CD14-positive monocyte (primary cell): ENCODE data around the gene LDLR. TPM values are rescaled to one million over a fixed set of nuclear protein-coding genes. Genes with fewer than 3 reads are reported as not detected.
A peak's percentile ranks its signal among the peaks of the same experiment; 100 is the strongest.

Experiments used
- DNase-seq, 3 donors: peaks; one replicate each; pipeline ENCODE4 v3.0.0-alpha.2; 2011 to 2022
- H2AFZ ChIP-seq: 2 replicates; pipeline ENCODE4 v1.6.0; 2012; ENCODE audit warnings: mild to moderate bottlenecking, low read depth, low read length, inconsistent platforms; ENCODE audit not compliant: insufficient read depth, poor library complexity, severe bottlenecking
- H3K27ac ChIP-seq, 2 donors: 1 replicate in 1 of 2; 2 replicates in 1 of 2; pipeline ENCODE4 v1.5.1; 2012 to 2013; ENCODE audit warnings: low read length in 2 of 2, control low read depth in 1 of 2, inconsistent platforms in 1 of 2, low read depth in 1 of 2, mild to moderate bottlenecking in 1 of 2
- H3K27me3 ChIP-seq, 2 donors: one replicate each; pipeline versions ENCODE4 v1.6.0 to v1.6.1; 2011 to 2013; ENCODE audit warnings: low read length in 2 of 2; ENCODE audit not compliant: control insufficient read depth in 2 of 2, insufficient read depth in 2 of 2
- H3K36me3 ChIP-seq, 2 donors: replicated peaks in 1 of 2; 1 replicate in 1 of 2; 2 replicates in 1 of 2; pipeline versions ENCODE4 v1.5.1 to v1.6.1; 2012 to 2013; ENCODE audit warnings: low read length in 2 of 2, control low read depth in 1 of 2, inconsistent platforms in 1 of 2, mild to moderate bottlenecking in 1 of 2; ENCODE audit not compliant: insufficient read depth in 2 of 2, control insufficient read depth in 1 of 2
- H3K4me1 ChIP-seq, 2 donors: 1 replicate in 1 of 2; 2 replicates in 1 of 2; pipeline versions ENCODE4 v1.5.1 to v1.6.1; 2012 to 2013; ENCODE audit warnings: low read length in 2 of 2, control low read depth in 1 of 2, inconsistent platforms in 1 of 2, mild to moderate bottlenecking in 1 of 2, moderate library complexity in 1 of 2; ENCODE audit not compliant: insufficient read depth in 2 of 2, control insufficient read depth in 1 of 2
- H3K4me2 ChIP-seq: replicated peaks from 2 replicates; pipeline ENCODE3; 2012; ENCODE audit warnings: low read length, moderate library complexity, mild to moderate bottlenecking; ENCODE audit not compliant: poor library complexity, severe bottlenecking; ENCODE audit errors: extremely low read depth
- H3K4me3 ChIP-seq, 3 experiments: fragments of 200-600 bp in 1 of 3; sonication (generic) in 1 of 3; replicated peaks in 1 of 3; 1 replicate in 2 of 3; 2 replicates in 1 of 3; pipeline ENCODE4 v1.5.1; 2011 to 2013; ENCODE audit warnings: low read length in 3 of 3, mild to moderate bottlenecking in 3 of 3, control low read depth in 2 of 3, low read depth in 2 of 3, inconsistent platforms in 1 of 3, moderate library complexity in 1 of 3
- H3K79me2 ChIP-seq: 2 replicates; pipeline ENCODE4 v1.6.0; 2012; ENCODE audit warnings: mild to moderate bottlenecking, control low read depth, inconsistent platforms, low read length, moderate library complexity; ENCODE audit not compliant: insufficient read depth
- H3K9ac ChIP-seq: 2 replicates; pipeline ENCODE4 v1.6.0; 2017; ENCODE audit warnings: low read length, mild to moderate bottlenecking; ENCODE audit not compliant: insufficient read depth, poor library complexity, severe bottlenecking
- H3K9me3 ChIP-seq, 2 donors: replicated peaks in 1 of 2; 1 replicate in 1 of 2; 2 replicates in 1 of 2; pipeline versions ENCODE4 v1.5.1 to v1.6.1; 2012 to 2013; ENCODE audit warnings: low read length in 2 of 2, control low read depth in 1 of 2; ENCODE audit not compliant: control insufficient read depth in 1 of 2, insufficient read depth in 1 of 2
- H4K20me1 ChIP-seq: 2 replicates; pipeline ENCODE4 v1.6.0; 2012; ENCODE audit warnings: mild to moderate bottlenecking, low read length, control low read depth, moderate library complexity; ENCODE audit not compliant: insufficient read depth
- H3K27ac Mint-ChIP-seq, 7 donors: one replicate each; pipeline ENCODE4 v1.8.0; 2020; ENCODE audit warnings: mild to moderate bottlenecking in 7 of 7, mixed read lengths in 7 of 7, moderate library complexity in 6 of 7, inconsistent platforms in 2 of 7
- H3K27me3 Mint-ChIP-seq, 3 donors: one replicate each; pipeline ENCODE4 v1.8.0; 2021 to 2022; ENCODE audit warnings: low read depth in 3 of 3, mild to moderate bottlenecking in 3 of 3, mixed read lengths in 3 of 3, moderate library complexity in 3 of 3, inconsistent platforms in 1 of 3
- H3K36me3 Mint-ChIP-seq, 2 donors: one replicate each; pipeline ENCODE4 v1.8.0; 2020; ENCODE audit warnings: mixed read lengths in 2 of 2, inconsistent platforms in 1 of 2, mild to moderate bottlenecking in 1 of 2
- H3K4me1 Mint-ChIP-seq: one replicate; pipeline ENCODE4 v1.8.0; 2020; ENCODE audit warnings: mild to moderate bottlenecking, mixed read lengths
- H3K4me3 Mint-ChIP-seq, 2 donors: one replicate each; pipeline ENCODE4 v1.8.0; 2020; ENCODE audit warnings: mild to moderate bottlenecking in 2 of 2, mixed read lengths in 2 of 2, moderate library complexity in 1 of 2
- H3K9me3 Mint-ChIP-seq, 7 donors: one replicate each; pipeline ENCODE4 v1.8.0; 2020 to 2022; ENCODE audit warnings: mixed read lengths in 7 of 7, mild to moderate bottlenecking in 6 of 7, moderate library complexity in 6 of 7, inconsistent platforms in 2 of 7
- WGBS: methylation state at CpG from one replicate; pipeline ENCODE4 v1.1.5; 2013; ENCODE audit warnings: missing lambda C conversion rate; ENCODE audit not compliant: insufficient coverage; 5-methylcytosine and 5-hydroxymethylcytosine counted together
- intact Hi-C, 2 donors: fragments of 100-400 bp; cut with micrococcal nuclease; formaldehyde crosslinking; loops; one replicate each; pipeline versions ENCODE4 v1.15.0 to v1.15.1; 2023
- polyA plus RNA-seq, 3 donors: library from polyadenylated mRNA; depleted of rRNA in 1 of 3; unstranded in 2 of 3; stranded (reverse) in 1 of 3; fragments of 300-500 nt in 2 of 3; fragments of >200 nt in 1 of 3; fragmentation: Illumina TruSeq in 2 of 3; gene quantifications; 1 replicate in 2 of 3; 2 replicates in 1 of 3; pipeline ENCODE4 v1.2.3, GENCODE V29; 2012 to 2021
- TF ChIP-seq, protein P1 (sequence below): fragments of 200-600 bp; IDR thresholded peaks from one replicate; pipeline ENCODE4 v1.8.0; 2022; ENCODE audit warnings: antibody characterized with exemption, mild to moderate bottlenecking

Gene LDLR
- polyA plus RNA-seq, 3 donors, result 14.3 to 21.2 (median 19.8) TPM

DNA sequence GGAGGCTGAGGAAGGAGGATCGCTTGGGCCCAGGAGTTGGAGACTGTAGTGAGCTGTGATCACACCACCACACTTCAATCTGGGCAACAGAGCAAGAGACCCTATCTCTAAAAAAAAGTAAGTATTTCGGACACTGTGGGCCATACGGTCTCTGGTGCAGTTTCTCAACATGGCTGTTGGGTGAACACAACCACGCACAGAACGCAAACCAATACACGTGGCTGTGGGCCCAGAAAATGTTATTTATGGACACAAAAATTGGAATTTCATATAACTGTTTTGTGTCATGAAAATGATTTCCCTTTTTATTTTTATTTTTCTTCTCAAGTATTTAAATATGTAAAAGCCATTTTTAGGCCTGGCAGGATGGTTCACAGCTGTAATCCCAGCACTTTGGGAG lies 19.5 kb downstream of the LDLR start:
- Histone ChIP-seq H3K4me2 (no peak overlapping the region), H3K27ac (no peak overlapping the region), H3K27me3 (no peaks in the 10 kb centered on the region), H3K79me2 (no peaks in the 10 kb centered on the region), H3K4me1 (no peaks in the 10 kb centered on the region), H3K4me3 (no peak overlapping the region), H3K9me3 (no peaks in the 10 kb centered on the region), H3K9ac (no peak overlapping the region), H3K36me3 (peaks cover 66 to 93% of the 10 kb centered on the region in 2 donors), H2AFZ (no peak overlapping the region), H4K20me1 (no peaks in the 10 kb centered on the region)
- no peak for DNase-seq
- peaks cover 73 to 100% of the 10 kb centered on the region in 2 donors for H3K36me3 Mint-ChIP-seq
- no CpG with 5 or more reads among the region's 6 CpGs for WGBS
- H3K4me1 Mint-ChIP-seq, result no peaks in the 10 kb centered on the region
- no peaks in the 10 kb centered on the region for H3K9me3 Mint-ChIP-seq
- no peak overlapping the region for H3K27ac Mint-ChIP-seq
- intact Hi-C loops, result no loop called here
- H3K27me3 Mint-ChIP-seq, result no peaks in the 10 kb centered on the region
- H3K4me3 Mint-ChIP-seq, result no peak overlapping the region
- TF ChIP-seq, protein P1, sequence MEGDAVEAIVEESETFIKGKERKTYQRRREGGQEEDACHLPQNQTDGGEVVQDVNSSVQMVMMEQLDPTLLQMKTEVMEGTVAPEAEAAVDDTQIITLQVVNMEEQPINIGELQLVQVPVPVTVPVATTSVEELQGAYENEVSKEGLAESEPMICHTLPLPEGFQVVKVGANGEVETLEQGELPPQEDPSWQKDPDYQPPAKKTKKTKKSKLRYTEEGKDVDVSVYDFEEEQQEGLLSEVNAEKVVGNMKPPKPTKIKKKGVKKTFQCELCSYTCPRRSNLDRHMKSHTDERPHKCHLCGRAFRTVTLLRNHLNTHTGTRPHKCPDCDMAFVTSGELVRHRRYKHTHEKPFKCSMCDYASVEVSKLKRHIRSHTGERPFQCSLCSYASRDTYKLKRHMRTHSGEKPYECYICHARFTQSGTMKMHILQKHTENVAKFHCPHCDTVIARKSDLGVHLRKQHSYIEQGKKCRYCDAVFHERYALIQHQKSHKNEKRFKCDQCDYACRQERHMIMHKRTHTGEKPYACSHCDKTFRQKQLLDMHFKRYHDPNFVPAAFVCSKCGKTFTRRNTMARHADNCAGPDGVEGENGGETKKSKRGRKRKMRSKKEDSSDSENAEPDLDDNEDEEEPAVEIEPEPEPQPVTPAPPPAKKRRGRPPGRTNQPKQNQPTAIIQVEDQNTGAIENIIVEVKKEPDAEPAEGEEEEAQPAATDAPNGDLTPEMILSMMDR, result no peak

DNA sequence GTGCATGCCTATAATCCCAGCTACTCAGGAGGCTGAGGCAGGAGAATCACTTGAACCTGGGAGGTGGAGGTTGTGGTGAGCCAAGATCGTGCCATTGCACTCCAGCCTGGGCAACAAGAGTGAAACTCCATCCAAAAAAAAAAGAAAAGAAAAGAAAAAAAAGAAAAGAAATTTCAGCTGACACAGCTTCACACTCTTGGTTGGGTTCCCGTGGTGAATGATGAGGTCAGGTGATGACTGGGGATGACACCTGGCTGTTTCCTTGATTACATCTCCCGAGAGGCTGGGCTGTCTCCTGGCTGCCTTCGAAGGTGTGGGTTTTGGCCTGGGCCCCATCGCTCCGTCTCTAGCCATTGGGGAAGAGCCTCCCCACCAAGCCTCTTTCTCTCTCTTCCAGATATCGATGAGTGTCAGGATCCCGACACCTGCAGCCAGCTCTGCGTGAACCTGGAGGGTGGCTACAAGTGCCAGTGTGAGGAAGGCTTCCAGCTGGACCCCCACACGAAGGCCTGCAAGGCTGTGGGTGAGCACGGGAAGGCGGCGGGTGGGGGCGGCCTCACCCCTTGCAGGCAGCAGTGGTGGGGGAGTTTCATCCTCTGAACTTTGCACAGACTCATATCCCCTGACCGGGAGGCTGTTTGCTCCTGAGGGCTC lies 22.0 kb downstream of the LDLR start:
- H3K9ac ChIP-seq, result no peak overlapping the region
- H3K4me3 ChIP-seq, result no peak overlapping the region
- H3K4me2 ChIP-seq, result no peak overlapping the region
- no peak overlapping the region for H2AFZ ChIP-seq
- no peaks in the 10 kb centered on the region for H3K4me1 ChIP-seq
- Mint-ChIP-seq H3K4me3 (no peak overlapping the region), H3K36me3 (peaks cover 74 to 100% of the 10 kb centered on the region in 2 donors), H3K4me1 (no peaks in the 10 kb centered on the region), H3K27ac (peak overlapping the region in 1 of 7 donors; percentile 77), H3K27me3 (no peaks in the 10 kb centered on the region), H3K9me3 (no peaks in the 10 kb centered on the region)
- TF ChIP-seq, protein P1, result no peak
- H3K9me3 ChIP-seq, result no peaks in the 10 kb centered on the region
- WGBS, result 94% methylated on average over 11 of the region's 15 CpGs
- no peak for DNase-seq
- H3K27ac ChIP-seq, result no peak overlapping the region
- H3K79me2 ChIP-seq, result no peaks in the 10 kb centered on the region
- H3K27me3 ChIP-seq, result no peaks in the 10 kb centered on the region
- intact Hi-C loops, result no loop called here
- peaks cover 73 to 96% of the 10 kb centered on the region in 2 donors for H3K36me3 ChIP-seq
- no peaks in the 10 kb centered on the region for H4K20me1 ChIP-seq
